Measurements from ENCODE around the gene MSL3B.
"Not testable (repeated sequence)": the region's sequence is repeated elsewhere in the genome, so short reads cannot be mapped to it uniquely, and the experiment has no call there.

MSL3B gene

DNA sequence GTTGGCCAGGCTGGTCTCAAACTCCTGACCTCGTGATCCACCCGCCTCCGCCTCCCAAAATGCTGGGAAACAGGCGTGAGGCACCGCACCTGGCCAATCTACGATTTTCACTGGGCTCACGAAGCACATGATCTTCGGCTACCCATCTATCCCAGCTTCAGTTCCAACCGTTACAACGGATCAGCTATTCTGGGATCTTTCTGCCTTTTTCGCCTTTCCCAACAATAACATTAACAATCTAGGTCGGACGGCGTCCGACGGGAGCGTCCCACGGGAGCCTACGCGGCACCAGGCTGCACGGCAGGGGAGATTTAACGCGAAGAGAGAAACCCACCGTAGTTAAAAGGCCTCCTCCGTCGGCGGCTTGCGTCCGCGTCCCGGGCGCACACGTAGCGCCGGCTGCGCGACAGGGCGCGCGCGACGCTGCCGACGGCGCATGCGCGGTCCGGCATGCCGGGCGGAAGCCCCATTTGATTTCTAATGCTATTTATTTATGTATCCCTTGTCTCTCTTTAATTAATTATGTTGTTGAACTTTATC is at the start of gene MSL3B:
MSL3B (minus strand) TSS at position 394 of the 540 bp plus-strand sequence.
- Mint-ChIP-seq H3K36me3 (ENCODE audit: low read depth) (peaks cover 22% of the 10 kb centered on the region), H3K9me3 (peaks cover 16% of the 10 kb centered on the region), H3K27me3 (peaks cover 30% of the 10 kb centered on the region), H3K4me3 (peak within 1 kb of the TSS; percentile 90), H3K27ac (peak within 1 kb of the TSS; percentile 92), H3K4me1 (peaks cover 25% of the 10 kb centered on the region)
- POLR2A ChIA-PET = no interaction called here
- DNase-seq = peak; percentile 48
- CTCF ChIA-PET = interaction anchor here (2.8 kb wide), 1 partner anchor 12 kb away, joined by 11 read pairs; no protein-coding TSS in a partner anchor

DNA sequence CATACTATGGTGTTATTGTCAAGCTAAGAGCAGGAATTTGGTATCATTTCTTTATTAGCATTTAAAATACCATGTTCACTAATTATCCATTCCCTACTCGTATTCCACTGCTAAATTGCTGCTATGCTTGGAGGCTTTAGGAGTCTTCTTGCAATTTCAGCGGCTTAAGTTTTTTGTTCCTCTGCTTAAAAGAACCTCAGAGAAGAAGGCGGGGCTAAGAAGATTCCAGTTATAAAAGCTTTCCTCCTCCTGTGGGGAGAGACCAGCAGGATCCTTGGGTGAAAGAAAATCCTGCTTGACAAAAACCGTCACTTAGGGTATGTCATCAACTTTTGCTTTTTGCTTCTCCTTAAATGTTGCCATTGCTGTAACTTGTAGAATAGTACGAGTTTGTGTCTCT is 48.9 kb upstream of the MSL3B start, which contains the start of gene TRPM8:
TRPM8 (plus strand) TSS at position 258 of the 400 bp plus-strand sequence. CDS start 9,165 bp downstream, outside the sequence.
- Mint-ChIP-seq H3K4me1 (no peaks in the 10 kb centered on the region), H3K4me3 (no peak within 1 kb of the TSS), H3K36me3 (ENCODE audit: low read depth) (no peaks in the 10 kb centered on the region), H3K27me3 (peaks cover 20% of the 10 kb centered on the region), H3K9me3 (no peaks in the 10 kb centered on the region), H3K27ac (no peak within 1 kb of the TSS)
- ChIA-PET POLR2A (no interaction called here), CTCF (no interaction called here)
- DNase-seq = no peak

DNA sequence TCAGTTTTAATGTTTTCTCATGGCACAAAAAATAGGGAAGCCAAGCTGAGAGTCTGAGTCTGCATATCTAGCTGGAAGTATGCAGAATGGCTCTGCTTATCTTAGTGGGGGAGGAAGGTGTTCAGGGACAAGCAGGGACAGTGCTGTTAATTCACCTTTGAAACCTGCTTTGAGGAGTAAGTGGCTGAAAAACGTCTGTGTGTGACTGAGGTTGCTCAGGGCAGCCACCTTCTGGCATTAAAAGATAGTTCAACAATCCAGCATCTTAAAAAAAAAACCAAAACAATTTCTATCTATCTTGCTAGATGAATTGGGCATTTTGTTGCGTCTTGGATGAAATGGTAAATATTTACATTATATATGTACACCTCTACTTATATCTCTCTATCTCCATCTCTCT is 46.9 kb upstream of the MSL3B start:
- ChIA-PET CTCF (no interaction called here), POLR2A (no interaction called here)
- Mint-ChIP-seq H3K4me3 (no peak overlapping the region), H3K4me1 (no peaks in the 10 kb centered on the region), H3K27me3 (peaks cover 22% of the 10 kb centered on the region), H3K27ac (no peak overlapping the region), H3K9me3 (no peaks in the 10 kb centered on the region), H3K36me3 (ENCODE audit: low read depth) (no peaks in the 10 kb centered on the region)
- DNase-seq = no peak

DNA sequence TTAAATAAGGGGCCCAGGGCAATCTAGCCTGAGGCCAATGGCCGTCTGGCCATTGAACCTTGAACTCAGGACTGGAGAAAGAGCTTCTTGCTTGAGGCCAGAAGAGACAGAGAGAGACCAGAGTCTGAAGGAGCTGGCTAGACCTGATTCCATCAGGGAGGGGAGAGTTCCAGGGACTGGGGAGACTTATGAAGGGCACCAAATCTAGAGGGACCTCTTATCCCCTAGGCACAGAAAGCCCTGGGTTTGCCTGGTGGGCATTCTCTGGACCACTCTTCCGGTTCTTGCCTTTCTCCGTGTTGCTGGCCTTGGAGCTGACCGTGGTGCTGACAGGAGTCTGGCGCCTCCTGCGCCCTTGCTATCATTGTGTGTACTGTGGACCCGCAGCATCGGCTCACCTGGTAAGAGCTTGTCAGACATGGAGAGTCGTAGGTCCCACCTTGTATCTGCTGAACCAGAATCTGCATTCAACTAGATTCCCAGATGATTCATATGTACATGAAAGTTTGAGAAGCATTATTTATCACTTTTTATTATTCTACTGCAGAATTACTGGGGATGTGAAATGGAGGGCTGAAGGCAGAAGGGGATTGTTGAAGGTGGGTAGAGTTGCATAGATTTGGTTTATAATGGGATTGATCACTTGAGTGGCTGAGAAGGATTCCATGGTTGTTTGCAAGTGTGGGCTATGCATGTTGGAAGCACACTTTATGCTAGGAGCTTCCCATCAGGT is 44.7 kb upstream of the MSL3B start:
- H3K9me3 Mint-ChIP-seq = no peaks in the 10 kb centered on the region

DNA sequence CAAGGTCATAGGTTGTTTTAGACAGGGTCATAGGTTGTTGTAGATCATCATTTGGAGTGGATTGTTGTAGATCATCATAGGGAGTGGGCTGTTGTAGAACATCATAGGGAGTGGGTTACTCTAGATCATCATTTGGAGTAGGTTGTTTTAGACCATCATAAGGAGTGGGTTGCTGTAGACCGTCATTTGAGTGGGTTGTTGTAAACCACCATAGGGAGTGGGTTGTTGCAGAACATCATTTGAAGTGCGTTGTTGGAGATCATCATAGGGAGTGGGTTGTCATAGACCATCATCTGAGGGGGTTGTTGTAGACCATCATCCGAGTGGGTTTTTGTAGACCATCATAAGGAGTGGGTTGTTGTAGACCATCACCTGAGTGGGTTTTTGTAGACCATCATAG is 39.4 kb upstream of the MSL3B start:
- ChIA-PET CTCF (no interaction called here), POLR2A (no interaction called here)
- H3K9me3 Mint-ChIP-seq = no peaks in the 10 kb centered on the region
- no peak for DNase-seq
- no peaks in the 10 kb centered on the region for H3K4me1 Mint-ChIP-seq
- H3K36me3 Mint-ChIP-seq (ENCODE audit: low read depth) = no peaks in the 10 kb centered on the region
- no peak overlapping the region for H3K4me3 Mint-ChIP-seq
- no peak overlapping the region for H3K27ac Mint-ChIP-seq
- H3K27me3 Mint-ChIP-seq = peaks cover 4% of the 10 kb centered on the region

More for the DNA sequence above, 44.7 kb upstream of the MSL3B start:
- CTCF ChIA-PET = interaction anchor here (1.0 to 1.1 kb wide), 2 partner anchors 9 to 537 kb away, joined by 3 read pairs; no protein-coding TSS in a partner anchor
- Mint-ChIP-seq H3K27me3 (peaks cover 17% of the 10 kb centered on the region), H3K36me3 (ENCODE audit: low read depth) (no peaks in the 10 kb centered on the region), H3K4me3 (no peak overlapping the region), H3K4me1 (no peaks in the 10 kb centered on the region), H3K27ac (no peak overlapping the region)
- DNase-seq = peak; percentile 35
- POLR2A ChIA-PET = no interaction called here

DNA sequence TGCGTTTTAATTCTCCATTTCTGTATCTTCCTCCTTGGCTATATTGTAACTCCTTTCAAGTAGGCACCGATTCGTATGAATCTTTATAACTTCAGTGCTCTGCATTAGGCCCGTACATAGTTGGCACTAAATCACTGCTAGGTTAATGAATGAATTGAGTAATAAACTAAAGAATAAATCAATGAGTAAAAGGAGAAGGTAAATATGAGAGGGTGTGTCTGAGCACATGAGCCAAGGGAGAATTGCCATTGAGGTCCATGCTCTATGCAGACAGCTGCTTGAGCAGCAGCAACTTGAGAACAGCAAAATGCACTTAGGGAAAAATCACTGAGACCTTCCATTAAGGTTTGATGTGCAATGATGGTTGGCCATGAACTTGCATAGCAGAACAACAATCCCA is 37.8 kb upstream of the MSL3B start:
- no peaks in the 10 kb centered on the region for H3K9me3 Mint-ChIP-seq
- H3K27ac Mint-ChIP-seq = no peak overlapping the region
- POLR2A ChIA-PET = no interaction called here
- no peak for DNase-seq
- H3K4me3 Mint-ChIP-seq = no peak overlapping the region
- H3K27me3 Mint-ChIP-seq = peaks cover 2% of the 10 kb centered on the region
- no peaks in the 10 kb centered on the region for H3K36me3 Mint-ChIP-seq (ENCODE audit: low read depth)
- H3K4me1 Mint-ChIP-seq = no peaks in the 10 kb centered on the region
- CTCF ChIA-PET = no interaction called here

DNA sequence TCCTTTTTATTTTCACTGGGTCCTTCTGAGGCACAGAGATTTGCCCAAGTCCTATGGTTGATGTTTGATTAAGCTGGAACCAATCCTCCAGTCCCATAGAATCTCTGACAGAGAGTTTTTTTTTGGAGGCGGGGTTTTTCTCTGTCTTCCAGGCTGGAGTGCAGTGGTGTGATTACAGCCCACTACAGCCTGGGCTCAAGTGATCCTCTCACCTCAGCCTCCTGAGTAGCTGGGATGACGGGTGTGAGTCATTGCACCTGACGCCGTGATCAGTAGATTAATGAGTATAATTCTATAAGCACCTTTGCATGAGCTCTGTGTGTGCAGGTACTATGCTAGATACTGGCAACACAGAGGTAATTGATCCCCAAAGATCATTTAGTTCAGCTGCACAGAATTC is 33.7 kb upstream of the MSL3B start:
- POLR2A ChIA-PET = no interaction called here
- H3K27me3 Mint-ChIP-seq = peaks cover 18% of the 10 kb centered on the region
- H3K27ac Mint-ChIP-seq = no peak overlapping the region
- no peaks in the 10 kb centered on the region for H3K9me3 Mint-ChIP-seq
- H3K4me1 Mint-ChIP-seq = peaks cover 7% of the 10 kb centered on the region
- no peak for DNase-seq
- CTCF ChIA-PET = interaction anchor here (1.1 kb wide), 1 partner anchor 9 kb away, joined by 3 read pairs; no protein-coding TSS in a partner anchor
- H3K36me3 Mint-ChIP-seq (ENCODE audit: low read depth) = no peaks in the 10 kb centered on the region
- H3K4me3 Mint-ChIP-seq = no peak overlapping the region

DNA sequence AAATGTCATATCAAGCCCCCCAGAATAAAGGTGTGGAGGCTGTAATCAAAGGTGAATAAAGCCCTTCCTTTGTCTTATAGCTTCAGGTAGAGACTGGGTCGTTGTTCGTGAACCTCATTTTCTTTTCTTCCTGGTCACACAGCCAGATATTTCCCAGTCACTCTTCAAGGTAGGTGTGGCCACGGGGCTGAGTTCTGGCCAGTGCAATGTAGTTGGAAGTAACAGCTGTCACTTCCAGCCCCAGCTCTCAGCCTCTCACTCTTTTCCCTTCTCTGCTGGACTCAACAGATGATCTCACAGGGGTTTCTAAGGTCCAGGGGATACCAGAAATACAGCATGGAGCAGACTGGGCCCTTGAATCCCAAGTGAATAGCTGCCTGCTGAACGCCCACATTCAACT is 33.2 kb upstream of the MSL3B start:
- Mint-ChIP-seq H3K27ac (no peak overlapping the region), H3K4me1 (peaks cover 7% of the 10 kb centered on the region), H3K9me3 (no peaks in the 10 kb centered on the region), H3K36me3 (ENCODE audit: low read depth) (no peaks in the 10 kb centered on the region), H3K27me3 (peaks cover 18% of the 10 kb centered on the region), H3K4me3 (no peak overlapping the region)
- CTCF ChIA-PET = interaction anchor here (1.1 kb wide), 1 partner anchor 8 kb away, joined by 3 read pairs; no protein-coding TSS in a partner anchor
- POLR2A ChIA-PET = no interaction called here
- DNase-seq = no peak

DNA sequence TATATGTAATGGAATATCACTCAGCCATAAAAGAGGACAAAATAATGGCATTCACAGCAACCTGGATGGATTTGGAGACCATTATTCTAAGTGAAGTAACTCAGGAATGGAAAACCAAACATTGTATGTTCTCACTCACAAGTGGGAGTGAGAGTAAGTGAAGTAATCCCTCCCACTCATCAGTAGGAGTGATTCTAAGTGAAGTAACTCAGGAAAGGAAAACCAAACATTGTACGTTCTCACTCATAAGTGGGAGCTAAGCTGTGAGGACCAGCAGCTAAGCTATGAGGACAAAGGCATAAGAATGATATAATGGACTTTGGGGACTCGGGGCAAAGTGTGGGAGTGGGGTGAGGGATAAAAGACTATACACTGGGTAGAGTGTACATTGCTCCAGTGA is 28.1 kb upstream of the MSL3B start:
- H3K27ac Mint-ChIP-seq; POLR2A ChIA-PET; CTCF ChIA-PET; H3K4me1 Mint-ChIP-seq; H3K36me3 Mint-ChIP-seq (ENCODE audit: low read depth); DNase-seq; H3K4me3 Mint-ChIP-seq; H3K9me3 Mint-ChIP-seq: not testable (repeated sequence)
- H3K27me3 Mint-ChIP-seq = peaks cover 19% of the 10 kb centered on the region

DNA sequence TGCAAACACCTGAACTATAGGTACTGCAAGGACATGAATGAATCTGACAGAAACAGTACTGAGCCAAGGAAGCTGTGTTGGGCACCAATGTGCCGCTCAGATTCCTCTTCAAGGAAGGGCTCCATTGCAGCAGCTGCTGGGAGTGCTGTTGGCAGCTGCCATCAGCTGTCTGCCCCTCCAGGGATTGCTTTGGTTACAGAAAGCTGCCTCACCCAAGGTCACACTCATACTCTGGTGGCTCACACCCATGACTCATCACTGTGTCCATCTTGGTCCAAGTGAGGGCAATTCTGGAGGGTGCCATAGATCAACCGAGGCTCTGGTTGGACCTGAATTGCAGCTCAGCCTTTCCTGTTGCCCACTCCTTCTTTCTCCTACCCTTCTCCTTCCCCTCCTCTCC is 24.6 kb upstream of the MSL3B start:
- Mint-ChIP-seq H3K36me3 (ENCODE audit: low read depth) (no peaks in the 10 kb centered on the region), H3K4me1 (no peaks in the 10 kb centered on the region), H3K27ac (no peak overlapping the region), H3K9me3 (no peaks in the 10 kb centered on the region), H3K4me3 (no peak overlapping the region), H3K27me3 (peaks cover 10% of the 10 kb centered on the region)
- ChIA-PET CTCF (interaction anchor here (0.8 kb wide), 1 partner anchor 9 kb away, joined by 3 read pairs; no protein-coding TSS in a partner anchor), POLR2A (no interaction called here)
- DNase-seq = no peak

DNA sequence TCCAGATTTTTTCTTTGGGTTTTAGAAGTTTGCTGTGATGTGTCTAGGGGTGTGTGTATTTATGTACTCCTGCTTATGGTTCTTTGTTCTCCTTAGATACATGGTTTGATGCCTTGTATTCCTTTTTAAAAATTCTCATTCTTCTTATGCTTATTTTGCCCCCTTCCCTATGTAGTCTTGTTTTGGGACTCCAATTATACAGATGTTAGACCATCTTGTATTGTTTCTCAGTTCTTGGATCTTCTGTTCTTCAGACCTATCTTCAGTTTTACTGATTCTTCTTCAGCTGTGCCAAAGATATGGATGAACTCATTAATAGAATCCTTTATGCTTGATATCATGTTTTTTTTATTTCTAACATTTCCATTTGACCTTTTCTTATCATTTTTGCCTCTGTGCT is 14.2 kb upstream of the MSL3B start:
- ChIA-PET POLR2A (no interaction called here), CTCF (no interaction called here)
- Mint-ChIP-seq H3K4me1 (no peaks in the 10 kb centered on the region), H3K4me3 (no peak overlapping the region), H3K36me3 (ENCODE audit: low read depth) (peaks cover 2% of the 10 kb centered on the region), H3K27ac (no peak overlapping the region), H3K27me3 (peaks cover 42% of the 10 kb centered on the region), H3K9me3 (peaks cover 16% of the 10 kb centered on the region)
- no peak for DNase-seq

DNA sequence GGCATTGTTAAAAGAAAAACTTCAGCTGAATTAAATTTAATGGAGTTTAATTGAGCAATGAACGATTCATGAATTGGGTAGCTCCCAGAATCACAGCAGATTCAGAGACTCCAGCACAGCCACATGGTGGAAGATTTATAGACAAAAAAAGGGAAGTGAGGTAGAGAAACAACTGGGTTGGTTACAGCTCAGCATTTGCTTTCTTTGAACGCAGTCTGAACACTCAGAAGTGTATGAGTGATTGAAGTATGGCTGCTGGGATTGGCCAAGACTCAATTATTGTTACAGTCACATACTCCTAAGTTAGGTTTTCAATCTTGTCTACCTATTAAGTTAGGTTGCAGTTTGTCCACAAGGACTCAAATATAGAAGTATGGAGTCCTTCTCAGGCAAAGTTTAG is 3.9 kb upstream of the MSL3B start:
- peaks cover 48% of the 10 kb centered on the region for H3K27me3 Mint-ChIP-seq
- CTCF ChIA-PET = interaction anchor here (0.8 kb wide), 1 partner anchor 15 kb away, joined by 3 read pairs; no protein-coding TSS in a partner anchor
- H3K4me3 Mint-ChIP-seq; POLR2A ChIA-PET; DNase-seq; H3K27ac Mint-ChIP-seq; H3K36me3 Mint-ChIP-seq (ENCODE audit: low read depth): not testable (repeated sequence)
- peaks cover 14% of the 10 kb centered on the region for H3K9me3 Mint-ChIP-seq
- H3K4me1 Mint-ChIP-seq = peaks cover 13% of the 10 kb centered on the region

DNA sequence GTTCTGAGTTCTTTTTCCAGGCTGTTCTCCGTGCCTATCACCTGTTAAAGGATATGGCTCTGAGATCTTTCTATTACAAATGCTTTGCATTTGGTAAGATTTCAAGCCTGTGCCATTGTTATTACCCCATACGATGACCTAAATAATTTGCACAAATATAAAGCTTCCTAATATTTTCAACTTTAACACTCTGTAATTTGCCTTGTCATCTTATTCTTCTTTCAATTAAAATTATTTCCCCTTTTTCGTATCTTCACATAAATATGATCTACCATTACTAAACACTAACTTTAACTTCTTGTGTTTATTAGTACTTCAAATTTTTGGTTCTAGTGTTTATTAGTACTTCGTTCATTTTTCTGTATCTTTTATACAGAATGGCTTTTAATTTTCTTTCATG is 3.2 kb upstream of the MSL3B start:
- H3K4me3 Mint-ChIP-seq = no peak overlapping the region
- DNase-seq = no peak
- ChIA-PET CTCF (interaction anchor here (0.8 kb wide), 1 partner anchor 14 kb away, joined by 3 read pairs; no protein-coding TSS in a partner anchor), POLR2A (no interaction called here)
- peaks cover 19% of the 10 kb centered on the region for H3K9me3 Mint-ChIP-seq
- peaks cover 48% of the 10 kb centered on the region for H3K27me3 Mint-ChIP-seq
- H3K36me3 Mint-ChIP-seq (ENCODE audit: low read depth) = peaks cover 14% of the 10 kb centered on the region
- peaks cover 17% of the 10 kb centered on the region for H3K4me1 Mint-ChIP-seq
- H3K27ac Mint-ChIP-seq = no peak overlapping the region
